VCaP (cell line): Measurements from ENCODE around the gene TRAPPC12.
A peak's percentile ranks its signal among the peaks of the same experiment; 100 is the strongest.

Experiments used
- H3K27ac ChIP-seq: fragments of 450-650 bp; 2 replicates; pipeline ENCODE4 v1.5.1; 2017
- TF ChIP-seq, protein P1 (sequence below): fragments of 450-650 bp; conservative IDR thresholded peaks from 2 replicates; pipeline ENCODE4 v1.5.1; 2017; ENCODE audit warnings: mild to moderate bottlenecking, moderate library complexity

The TRAPPC12 gene

DNA sequence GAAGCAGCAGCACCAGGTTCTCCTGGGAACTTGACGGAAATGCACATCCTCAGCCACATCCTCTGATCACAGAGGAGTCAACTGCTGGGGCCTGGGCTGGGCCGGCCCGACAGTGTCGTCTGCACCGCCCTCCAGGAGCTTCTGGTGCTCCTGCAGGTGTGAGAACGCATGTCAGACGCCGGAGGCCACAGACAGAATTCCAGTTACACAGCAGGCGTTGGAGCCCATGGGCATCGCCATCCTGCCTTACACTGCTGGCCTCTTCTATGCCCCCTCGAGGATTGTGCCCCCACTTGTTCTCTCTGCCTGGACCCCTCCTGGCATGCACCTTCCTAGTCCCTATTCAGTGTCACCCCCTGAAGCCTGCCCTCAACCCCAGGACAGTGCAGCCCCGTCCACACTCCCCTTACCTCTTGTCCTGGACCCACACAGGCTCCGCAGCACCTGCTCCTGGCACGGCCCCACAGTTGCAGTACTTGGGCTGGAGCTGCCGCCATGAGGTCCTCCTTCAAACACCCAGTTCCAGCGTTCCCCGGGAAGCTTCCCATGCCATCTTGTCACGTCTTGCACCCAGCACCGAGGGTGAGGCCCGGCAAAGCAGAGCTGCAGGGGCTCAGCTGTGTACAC, 102.4 kb downstream of the TRAPPC12 start:
- TF ChIP-seq, protein P1, sequence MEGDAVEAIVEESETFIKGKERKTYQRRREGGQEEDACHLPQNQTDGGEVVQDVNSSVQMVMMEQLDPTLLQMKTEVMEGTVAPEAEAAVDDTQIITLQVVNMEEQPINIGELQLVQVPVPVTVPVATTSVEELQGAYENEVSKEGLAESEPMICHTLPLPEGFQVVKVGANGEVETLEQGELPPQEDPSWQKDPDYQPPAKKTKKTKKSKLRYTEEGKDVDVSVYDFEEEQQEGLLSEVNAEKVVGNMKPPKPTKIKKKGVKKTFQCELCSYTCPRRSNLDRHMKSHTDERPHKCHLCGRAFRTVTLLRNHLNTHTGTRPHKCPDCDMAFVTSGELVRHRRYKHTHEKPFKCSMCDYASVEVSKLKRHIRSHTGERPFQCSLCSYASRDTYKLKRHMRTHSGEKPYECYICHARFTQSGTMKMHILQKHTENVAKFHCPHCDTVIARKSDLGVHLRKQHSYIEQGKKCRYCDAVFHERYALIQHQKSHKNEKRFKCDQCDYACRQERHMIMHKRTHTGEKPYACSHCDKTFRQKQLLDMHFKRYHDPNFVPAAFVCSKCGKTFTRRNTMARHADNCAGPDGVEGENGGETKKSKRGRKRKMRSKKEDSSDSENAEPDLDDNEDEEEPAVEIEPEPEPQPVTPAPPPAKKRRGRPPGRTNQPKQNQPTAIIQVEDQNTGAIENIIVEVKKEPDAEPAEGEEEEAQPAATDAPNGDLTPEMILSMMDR: no peak
- H3K27ac ChIP-seq: peak overlapping the region; percentile 27; the same call in 1 of the 2 replicates

DNA sequence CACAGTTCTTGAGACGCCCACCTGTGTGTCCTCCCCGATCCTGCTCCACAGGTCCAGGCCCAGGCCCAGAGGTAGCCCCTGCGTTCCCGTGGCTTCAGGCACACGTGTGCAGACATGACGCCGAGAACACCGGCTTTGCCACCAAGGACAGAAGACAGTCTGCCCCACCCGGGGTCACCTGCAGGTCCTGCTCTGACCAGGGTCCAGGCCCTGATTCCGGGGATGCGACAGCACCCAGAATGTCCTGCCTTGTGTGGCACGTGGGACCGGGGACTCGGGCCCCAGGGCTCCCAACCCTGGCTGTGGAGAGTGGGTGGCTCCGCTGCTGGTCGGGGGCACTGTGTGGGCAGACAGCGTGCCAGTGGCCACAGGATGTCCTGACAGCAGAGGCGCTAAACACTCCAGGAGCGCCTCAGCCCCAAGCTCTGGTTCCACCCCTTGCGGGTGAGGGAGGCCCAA, 102.9 kb downstream of the TRAPPC12 start:
- peak overlapping the region; percentile 54; the same call in 1 of the 2 replicates for H3K27ac ChIP-seq
- TF ChIP-seq, protein P1: no peak

DNA sequence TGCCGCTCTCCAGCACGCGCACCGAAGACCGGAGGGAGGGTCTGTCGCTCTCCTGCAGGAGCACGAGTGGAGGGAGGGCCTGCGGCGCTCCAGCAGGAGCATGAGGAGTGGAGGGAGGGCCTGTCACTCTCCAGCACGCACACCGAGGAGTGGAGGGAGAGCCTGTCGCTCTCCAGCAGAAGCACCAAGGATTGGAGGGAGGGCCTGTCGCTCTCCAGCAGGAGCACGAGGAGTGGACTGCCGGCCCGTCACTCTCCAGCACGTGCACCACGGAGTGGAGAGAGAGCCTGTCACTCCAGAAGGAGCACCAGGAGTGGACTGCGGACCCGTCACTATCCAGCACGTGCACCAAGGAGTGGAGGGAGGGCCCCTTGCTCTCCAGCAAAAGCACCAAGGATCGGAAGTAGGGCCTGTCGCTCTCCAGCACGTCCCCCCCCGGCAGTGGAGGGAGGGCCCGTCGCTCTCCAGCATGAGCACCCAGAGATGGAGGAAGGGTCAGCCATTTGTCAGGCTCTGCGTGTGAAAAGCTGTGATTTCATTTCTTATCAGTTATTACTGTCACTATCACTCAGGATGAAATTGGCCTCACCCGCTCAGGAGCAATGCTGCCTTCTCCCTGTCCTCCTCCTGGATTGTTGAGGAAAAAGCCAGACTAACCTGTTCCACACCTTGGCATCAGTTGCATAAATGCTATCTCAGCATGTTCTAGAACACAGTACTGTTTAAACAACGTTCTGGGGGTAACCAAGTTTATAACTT, 103.9 kb downstream of the TRAPPC12 start:
- peak overlapping the region; percentile 54 for H3K27ac ChIP-seq
- TF ChIP-seq, protein P1: no peak

DNA sequence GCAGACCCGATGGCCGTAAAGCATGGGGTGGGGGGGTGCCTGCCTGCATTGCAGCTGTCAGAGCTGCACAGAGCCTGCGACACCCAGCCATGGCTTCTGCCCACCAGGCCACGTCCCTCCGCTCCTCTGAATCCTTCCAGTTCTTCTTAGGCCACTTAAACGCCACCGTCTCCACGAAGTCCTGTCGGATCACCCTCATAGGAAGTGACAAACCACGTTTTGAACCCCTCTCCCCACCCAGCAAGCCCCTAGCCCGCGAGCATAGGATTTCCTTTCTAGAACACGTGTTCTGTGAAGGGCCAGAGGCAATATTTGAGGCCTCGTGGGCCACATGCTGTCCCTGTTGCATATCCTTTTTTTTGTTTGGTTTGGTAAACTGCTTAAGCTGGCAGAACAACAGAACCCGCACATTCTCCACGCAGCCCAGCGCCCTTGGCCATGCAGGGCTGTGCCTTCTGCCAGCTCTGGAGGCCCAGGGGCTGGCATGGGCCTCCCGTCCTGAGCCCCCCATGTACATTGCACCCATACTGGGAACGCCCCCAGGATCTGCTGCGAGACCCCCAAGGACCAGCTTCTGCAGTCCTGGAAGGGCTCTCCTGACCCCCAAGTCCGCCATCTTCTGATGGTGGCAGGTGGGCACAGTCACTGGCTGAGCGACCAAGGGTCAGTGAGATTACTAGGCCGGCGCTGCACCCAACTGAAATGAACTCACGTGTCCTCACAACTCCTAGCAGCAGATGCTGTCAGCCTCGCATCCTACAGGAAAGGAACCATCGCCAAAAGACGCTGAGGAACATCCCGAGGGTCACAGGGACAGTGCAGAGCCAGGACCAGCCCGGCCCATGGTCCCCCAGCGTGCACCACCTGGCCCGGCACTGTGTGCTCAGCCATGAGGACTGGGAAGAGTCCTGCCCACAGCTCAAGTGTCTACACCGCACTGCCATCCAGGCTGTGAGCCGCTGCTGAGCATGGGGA, 104.8 kb downstream of the TRAPPC12 start:
- peak overlapping the region; percentile 54 for H3K27ac ChIP-seq
- TF ChIP-seq, protein P1: no peak

DNA sequence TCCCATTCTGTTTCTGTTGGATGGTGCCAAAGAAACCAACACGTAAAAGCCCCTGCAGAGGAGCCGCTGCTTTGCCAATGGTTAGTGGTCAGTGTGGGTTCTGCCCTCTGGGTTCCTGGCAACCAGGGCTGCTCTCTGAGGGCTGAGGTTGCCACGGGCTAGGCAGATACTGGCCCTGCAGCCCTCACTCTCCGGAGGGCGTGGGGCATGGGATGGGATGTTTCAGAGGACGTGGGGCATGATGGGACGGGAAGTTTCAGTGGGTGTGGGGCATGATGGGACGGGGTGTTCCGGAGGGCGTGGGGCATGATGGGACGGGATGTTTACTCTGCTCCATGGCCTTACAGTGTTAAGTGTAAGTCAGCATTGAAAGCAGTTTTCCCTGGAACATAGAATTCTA, 105.7 kb downstream of the TRAPPC12 start:
- H3K27ac ChIP-seq: no peak overlapping the region
- TF ChIP-seq, protein P1: no peak

DNA sequence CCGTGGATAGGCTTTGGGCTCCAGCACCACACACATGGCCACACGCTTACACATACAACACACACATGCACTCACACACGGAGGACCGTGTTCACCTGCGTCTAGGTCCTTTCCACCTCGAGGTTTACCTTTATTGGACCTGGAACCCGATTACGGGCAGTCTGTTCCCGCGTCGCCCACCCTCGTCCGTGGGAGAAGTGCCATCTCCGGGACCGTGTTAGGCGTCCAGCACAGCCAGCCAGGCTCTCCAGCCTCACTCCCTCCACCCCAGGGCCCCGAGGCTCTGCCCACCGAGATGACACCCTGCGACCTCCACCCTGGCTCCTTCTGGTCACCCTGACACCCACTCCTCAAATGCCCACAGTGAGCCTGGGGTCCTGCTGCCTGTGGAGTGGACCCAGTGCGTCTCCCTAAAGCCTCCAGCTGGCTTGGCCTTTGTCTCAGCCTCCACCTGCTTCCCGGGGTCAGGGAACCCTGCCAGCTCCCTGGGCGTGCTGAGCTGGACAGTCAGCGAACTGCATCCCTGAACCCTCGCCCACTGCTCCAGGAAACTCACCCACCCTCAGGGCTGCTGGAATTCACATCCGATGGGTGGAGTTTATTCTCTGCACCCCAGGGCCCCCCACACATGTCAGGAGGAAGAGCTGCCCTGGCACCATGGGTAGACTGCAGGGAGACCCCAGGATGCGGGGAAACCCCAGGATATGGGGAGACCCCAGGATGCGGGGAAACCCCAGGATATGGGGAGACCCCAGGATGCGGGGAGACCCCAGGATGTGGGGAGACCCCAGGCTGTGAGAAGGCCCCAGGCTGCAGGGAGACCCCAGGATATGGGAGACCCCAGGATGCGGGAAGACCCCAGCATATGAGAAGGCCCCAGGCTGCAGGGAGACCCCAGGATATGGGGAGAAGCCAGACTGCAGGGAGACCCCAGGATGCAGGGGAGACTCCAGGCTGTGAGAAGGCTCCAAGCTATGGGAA, 106.8 kb downstream of the TRAPPC12 start:
- H3K27ac ChIP-seq: no peak overlapping the region
- TF ChIP-seq, protein P1: no peak
